ENCODE measurements around the gene ABCG2. TPM values are rescaled to one million over a fixed set of nuclear protein-coding genes. Genes with fewer than 3 reads are reported as not detected.
A peak's percentile ranks its signal among the peaks of the same experiment; 100 is the strongest.

The ABCG2 gene
- total RNA-seq, 2 experiments from 2014 or later: 1.1 to 1.4 TPM

DNA sequence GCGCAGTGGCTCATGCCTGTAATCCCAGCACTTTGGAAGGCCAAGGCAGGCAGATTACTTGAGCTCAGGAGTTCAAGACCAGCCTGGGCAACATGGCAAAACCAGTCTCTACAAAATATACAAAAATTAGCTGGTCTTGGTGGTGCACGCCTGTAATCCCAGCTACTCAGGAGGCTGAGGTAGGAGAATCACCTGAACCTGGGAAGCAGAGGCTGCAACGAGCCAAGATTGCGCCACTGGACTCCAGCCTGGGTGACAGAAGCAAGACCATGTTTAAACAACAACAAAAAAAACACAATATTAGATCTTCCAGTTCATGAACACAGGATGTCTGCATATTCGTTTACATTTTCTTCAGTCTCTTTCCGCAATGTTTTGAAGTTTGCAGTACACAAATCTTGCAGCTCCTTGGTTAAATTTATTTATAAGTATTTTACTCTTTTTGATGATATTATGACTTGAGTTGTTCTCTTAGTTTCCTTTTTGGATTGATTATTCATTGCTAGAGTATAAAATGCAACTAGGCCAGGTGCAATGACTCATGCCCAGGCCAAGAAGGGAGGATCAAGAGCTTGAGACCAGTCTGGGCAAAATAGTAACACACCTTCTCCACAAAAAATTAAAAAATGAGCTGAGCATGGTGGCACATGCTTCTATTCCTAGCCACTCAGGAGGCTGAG lies 30.4 kb upstream of the ABCG2 start:
- no peak overlapping the region for H3K27ac Mint-ChIP-seq
- CTCF ChIA-PET: interaction anchor here (0.8 kb wide), 2 partner anchors 9 to 11 kb away, joined by 3 to 6 read pairs; no protein-coding TSS in a partner anchor
- H3K4me3 Mint-ChIP-seq: no peak overlapping the region
- H3K4me1 Mint-ChIP-seq: peaks cover 5% of the 10 kb centered on the region
- POLR2A ChIA-PET: no interaction called here
- H3K9me3 Mint-ChIP-seq: peaks cover 5% of the 10 kb centered on the region
- H3K36me3 Mint-ChIP-seq (ENCODE audit: low read depth): peaks cover 2% of the 10 kb centered on the region
- H3K27me3 Mint-ChIP-seq: peaks cover 17% of the 10 kb centered on the region
- no peak for DNase-seq

GRCh38 chr4:88187766-88188165 lies 29.3 kb upstream of the ABCG2 start:
- H3K27ac Mint-ChIP-seq: no peak overlapping the region
- DNase-seq: no peak
- peaks cover 18% of the 10 kb centered on the region for H3K27me3 Mint-ChIP-seq
- ChIA-PET CTCF (no interaction called here), POLR2A (no interaction called here)
- H3K36me3 Mint-ChIP-seq (ENCODE audit: low read depth): peaks cover 6% of the 10 kb centered on the region
- peaks cover 14% of the 10 kb centered on the region for H3K4me1 Mint-ChIP-seq
- no peak overlapping the region for H3K4me3 Mint-ChIP-seq
- H3K9me3 Mint-ChIP-seq: peaks cover 8% of the 10 kb centered on the region

DNA sequence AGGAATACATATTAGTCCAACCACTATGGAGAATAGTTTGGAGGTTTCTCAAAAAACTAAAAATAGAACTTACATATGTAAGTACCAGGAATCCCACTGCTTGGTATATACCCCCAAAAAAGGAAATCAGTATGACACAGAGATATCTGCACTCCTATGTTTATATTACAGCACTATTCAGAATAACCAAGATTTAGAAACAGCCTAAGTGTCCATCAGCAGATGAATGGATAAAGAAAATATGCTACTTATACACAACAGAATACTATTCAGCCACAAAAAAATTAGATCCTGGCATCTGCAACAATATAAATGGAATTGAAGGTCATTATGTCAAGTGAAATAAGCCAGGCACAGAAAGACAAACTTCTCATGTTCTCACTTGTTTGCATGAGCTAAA lies 27.5 kb upstream of the ABCG2 start:
- Mint-ChIP-seq H3K9me3 (peaks cover 19% of the 10 kb centered on the region), H3K4me3 (no peak overlapping the region), H3K27me3 (peaks cover 18% of the 10 kb centered on the region), H3K36me3 (ENCODE audit: low read depth) (peaks cover 17% of the 10 kb centered on the region), H3K4me1 (peaks cover 26% of the 10 kb centered on the region), H3K27ac (no peak overlapping the region)
- ChIA-PET POLR2A (no interaction called here), CTCF (no interaction called here)
- no peak for DNase-seq

GRCh38 chr4:88179261-88179660 lies 20.8 kb upstream of the ABCG2 start:
- H3K4me1 Mint-ChIP-seq: peaks cover 28% of the 10 kb centered on the region
- ChIA-PET CTCF (interaction anchor here (1.0 kb wide), 1 partner anchor 10 kb away, joined by 3 read pairs; no protein-coding TSS in a partner anchor), POLR2A (no interaction called here)
- no peak overlapping the region for H3K4me3 Mint-ChIP-seq
- H3K27me3 Mint-ChIP-seq: peaks cover 10% of the 10 kb centered on the region
- DNase-seq: no peak
- H3K27ac Mint-ChIP-seq: no peak overlapping the region
- peaks cover 30% of the 10 kb centered on the region for H3K9me3 Mint-ChIP-seq
- H3K36me3 Mint-ChIP-seq (ENCODE audit: low read depth): peaks cover 23% of the 10 kb centered on the region

- Mint-ChIP-seq H3K27me3 (peaks cover 7% of the 10 kb centered on the region), H3K9me3 (peaks cover 25% of the 10 kb centered on the region), H3K36me3 (ENCODE audit: low read depth) (peaks cover 23% of the 10 kb centered on the region), H3K27ac (no peak overlapping the region), H3K4me1 (peaks cover 25% of the 10 kb centered on the region), H3K4me3 (no peak overlapping the region)
- ChIA-PET POLR2A (no interaction called here), CTCF (interaction anchor here (0.5 to 1.5 kb wide), 3 partner anchors 8 to 145 kb away, joined by 3 read pairs; no protein-coding TSS in a partner anchor)
- no peak for DNase-seq
These were observed 20.3 kb upstream of the ABCG2 start for GRCh38 chr4:88178626-88179231.

DNA sequence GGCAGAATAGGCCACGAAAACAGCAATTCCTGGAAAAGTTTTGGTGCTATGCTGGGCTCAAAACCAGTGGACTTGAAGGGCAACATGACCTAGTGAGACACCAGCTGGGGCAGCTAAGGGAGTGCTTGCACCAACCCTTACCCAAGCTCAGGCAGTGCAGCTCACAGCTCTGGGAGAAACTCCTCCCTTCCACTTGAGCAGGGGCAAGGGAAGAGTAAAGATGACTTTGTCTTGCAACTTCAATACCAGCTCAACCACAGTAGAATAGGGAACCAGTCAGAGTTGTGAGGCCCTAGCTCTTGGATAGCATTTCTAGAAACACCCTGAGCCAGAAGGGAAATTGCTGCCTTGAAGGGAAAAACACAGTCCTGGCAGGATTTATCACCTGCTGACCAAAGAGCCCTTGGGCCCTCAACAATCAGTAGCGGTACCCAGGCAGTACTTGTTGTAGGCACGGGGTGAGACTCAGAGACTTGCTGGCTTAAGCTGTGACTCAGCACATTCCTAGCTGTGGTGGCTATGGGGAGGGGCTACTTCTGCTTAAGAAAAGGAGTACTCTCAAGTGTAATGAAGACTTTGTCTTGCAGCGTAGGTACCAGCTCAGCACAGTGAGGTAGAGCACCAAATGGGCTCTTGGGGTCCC lies 19.7 kb upstream of the ABCG2 start:
- peaks cover 21% of the 10 kb centered on the region for H3K36me3 Mint-ChIP-seq (ENCODE audit: low read depth)
- H3K4me3 Mint-ChIP-seq: no peak overlapping the region
- peaks cover 23% of the 10 kb centered on the region for H3K9me3 Mint-ChIP-seq
- ChIA-PET CTCF (interaction anchor here (0.5 to 1.5 kb wide), 4 partner anchors 8 to 145 kb away, joined by 3 read pairs; no protein-coding TSS in a partner anchor), POLR2A (no interaction called here)
- no peak for DNase-seq
- peaks cover 19% of the 10 kb centered on the region for H3K4me1 Mint-ChIP-seq
- no peak overlapping the region for H3K27ac Mint-ChIP-seq
- peaks cover 7% of the 10 kb centered on the region for H3K27me3 Mint-ChIP-seq

GRCh38 chr4:88172987-88173386 lies 14.5 kb upstream of the ABCG2 start:
- peaks cover 1% of the 10 kb centered on the region for H3K4me1 Mint-ChIP-seq
- CTCF ChIA-PET: interaction anchor here (1.1 kb wide), 1 partner anchor 62 kb away, joined by 3 read pairs; no protein-coding TSS in a partner anchor
- H3K4me3 Mint-ChIP-seq: no peak overlapping the region
- H3K27me3 Mint-ChIP-seq: peaks cover 10% of the 10 kb centered on the region
- H3K27ac Mint-ChIP-seq: no peak overlapping the region
- DNase-seq: no peak
- no peaks in the 10 kb centered on the region for H3K36me3 Mint-ChIP-seq (ENCODE audit: low read depth)
- no peaks in the 10 kb centered on the region for H3K9me3 Mint-ChIP-seq
- POLR2A ChIA-PET: no interaction called here

GRCh38 chr4:88171206-88171605 lies 12.8 kb upstream of the ABCG2 start:
- ChIA-PET POLR2A (no interaction called here), CTCF (interaction anchor here (0.6 kb wide), 1 partner anchor 500 kb away, joined by 3 read pairs; no protein-coding TSS in a partner anchor)
- no peaks in the 10 kb centered on the region for H3K4me1 Mint-ChIP-seq
- DNase-seq: no peak
- no peaks in the 10 kb centered on the region for H3K36me3 Mint-ChIP-seq (ENCODE audit: low read depth)
- H3K4me3 Mint-ChIP-seq: no peak overlapping the region
- H3K9me3 Mint-ChIP-seq: no peaks in the 10 kb centered on the region
- no peak overlapping the region for H3K27ac Mint-ChIP-seq
- peaks cover 13% of the 10 kb centered on the region for H3K27me3 Mint-ChIP-seq

GRCh38 chr4:88169298-88169697 lies 10.9 kb upstream of the ABCG2 start:
- no peaks in the 10 kb centered on the region for H3K4me1 Mint-ChIP-seq
- peaks cover 6% of the 10 kb centered on the region for H3K9me3 Mint-ChIP-seq
- DNase-seq: no peak
- no peak overlapping the region for H3K4me3 Mint-ChIP-seq
- ChIA-PET POLR2A (no interaction called here), CTCF (interaction anchor here (0.7 to 1.3 kb wide), 3 partner anchors 10 to 29 kb away, joined by 3 read pairs; no protein-coding TSS in a partner anchor)
- no peak overlapping the region for H3K27ac Mint-ChIP-seq
- H3K27me3 Mint-ChIP-seq: peaks cover 10% of the 10 kb centered on the region
- H3K36me3 Mint-ChIP-seq (ENCODE audit: low read depth): no peaks in the 10 kb centered on the region

- Mint-ChIP-seq H3K27me3 (peaks cover 8% of the 10 kb centered on the region), H3K4me3 (no peak overlapping the region), H3K27ac (no peak overlapping the region), H3K36me3 (ENCODE audit: low read depth) (no peaks in the 10 kb centered on the region), H3K9me3 (peaks cover 10% of the 10 kb centered on the region), H3K4me1 (no peaks in the 10 kb centered on the region)
- POLR2A ChIA-PET: no interaction called here
- CTCF ChIA-PET: interaction anchor here (0.6 kb wide), 1 partner anchor 11 kb away, joined by 3 read pairs; no protein-coding TSS in a partner anchor
- no peak for DNase-seq
These were observed 8.2 kb upstream of the ABCG2 start for GRCh38 chr4:88166608-88167007.

GRCh38 chr4:88163336-88163735 lies 4.9 kb upstream of the ABCG2 start:
- peaks cover 10% of the 10 kb centered on the region for H3K27me3 Mint-ChIP-seq
- ChIA-PET POLR2A (no interaction called here), CTCF (no interaction called here)
- H3K4me1 Mint-ChIP-seq: peaks cover 8% of the 10 kb centered on the region
- H3K9me3 Mint-ChIP-seq: peaks cover 10% of the 10 kb centered on the region
- no peaks in the 10 kb centered on the region for H3K36me3 Mint-ChIP-seq (ENCODE audit: low read depth)
- no peak overlapping the region for H3K4me3 Mint-ChIP-seq
- H3K27ac Mint-ChIP-seq: no peak overlapping the region
- DNase-seq: no peak

DNA sequence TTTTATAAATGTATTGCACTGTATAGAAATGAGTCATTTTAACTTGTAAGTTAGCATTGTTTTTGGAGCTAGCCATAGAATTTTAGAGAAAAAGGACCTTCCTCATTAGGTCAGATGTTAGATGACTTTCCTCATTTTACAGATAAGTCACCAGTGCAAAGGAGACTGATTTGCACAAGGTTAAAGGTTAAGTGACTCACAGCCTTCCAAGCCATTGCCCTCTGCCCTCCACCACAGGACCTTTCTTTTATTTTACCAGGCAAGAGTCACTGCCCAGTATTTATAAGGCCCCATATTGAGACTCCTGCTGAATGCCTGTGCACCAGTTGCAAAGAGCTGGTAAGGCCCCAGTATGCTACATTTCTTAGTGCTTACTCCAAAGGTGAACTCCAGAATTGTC lies 4.2 kb upstream of the ABCG2 start:
- DNase-seq: no peak
- H3K4me3 Mint-ChIP-seq: no peak overlapping the region
- no peaks in the 10 kb centered on the region for H3K36me3 Mint-ChIP-seq (ENCODE audit: low read depth)
- H3K27ac Mint-ChIP-seq: no peak overlapping the region
- ChIA-PET POLR2A (no interaction called here), CTCF (no interaction called here)
- peaks cover 10% of the 10 kb centered on the region for H3K9me3 Mint-ChIP-seq
- H3K4me1 Mint-ChIP-seq: peaks cover 14% of the 10 kb centered on the region
- H3K27me3 Mint-ChIP-seq: peaks cover 17% of the 10 kb centered on the region

GRCh38 chr4:88159229-88159725 lies 838 bp upstream of the ABCG2 start:
- peaks cover 19% of the 10 kb centered on the region for H3K27me3 Mint-ChIP-seq
- peaks cover 4% of the 10 kb centered on the region for H3K9me3 Mint-ChIP-seq
- peak overlapping the region; percentile 70 for H3K4me3 Mint-ChIP-seq
- no peaks in the 10 kb centered on the region for H3K36me3 Mint-ChIP-seq (ENCODE audit: low read depth)
- ChIA-PET CTCF (interaction anchor here (1.0 to 1.3 kb wide), 2 partner anchors 9 to 60 kb away, joined by 3 read pairs; no protein-coding TSS in a partner anchor), POLR2A (no interaction called here)
- H3K27ac Mint-ChIP-seq: no peak overlapping the region
- H3K4me1 Mint-ChIP-seq: peaks cover 14% of the 10 kb centered on the region
- no peak for DNase-seq

Data from activated CD4-positive, alpha-beta T cell treated with anti-CD3 and anti-CD28 coated beads, Interleukin-2, amount 10 ng/mL, durations not matched to agents 7 days and 5 days (primary cell).